Esophagus muscularis mucosa (tissue), 4 donors: ENCODE results near the gene HPD. TPM values are rescaled to one million over a fixed set of nuclear protein-coding genes. Genes with fewer than 3 reads are reported as not detected.

Experiments used
- DNase-seq: peaks from one replicate; pipeline ENCODE4 v3.0.0-alpha.2; 2017; ENCODE audit errors: extremely low spot score
- H3K27ac ChIP-seq, 4 donors: fragments of 200-600 bp; sonication (generic); replicated peaks in 1 of 4; 1 replicate in 3 of 4; 2 replicates in 1 of 4; pipeline ENCODE4 v1.5.1; 2016 to 2019; ENCODE audit warnings: mild to moderate bottlenecking in 1 of 4
- H3K27me3 ChIP-seq, 4 donors: fragments of 200-600 bp; sonication (generic); one replicate each; pipeline versions ENCODE4 v1.5.1 to v1.6.0; 2016 to 2019
- H3K36me3 ChIP-seq, 4 donors: fragments of 200-600 bp; sonication (generic); one replicate each; pipeline ENCODE4 v1.5.1; 2016 to 2019
- H3K4me1 ChIP-seq, 4 donors: fragments of 200-600 bp; sonication (generic); one replicate each; pipeline ENCODE4 v1.5.1; 2016 to 2019
- H3K4me3 ChIP-seq, 4 donors: fragments of 200-600 bp; sonication (generic); 1 replicate in 2 of 4; 2 replicates in 2 of 4; pipeline ENCODE4 v1.5.1; 2016 to 2019; ENCODE audit warnings: mild to moderate bottlenecking in 4 of 4, moderate library complexity in 1 of 4
- H3K9me3 ChIP-seq, 4 donors: fragments of 200-600 bp; sonication (generic); 1 replicate in 3 of 4; 2 replicates in 1 of 4; pipeline ENCODE4 v1.5.1; 2016 to 2019
- EP300 ChIP-seq: sonication (generic); formaldehyde crosslinking; IDR thresholded peaks from one replicate; pipeline ENCODE4 v1.6.1; 2017; ENCODE audit warnings: antibody characterized with exemption
- POLR2A ChIP-seq: fragments of 450-650 bp; IDR thresholded peaks from one replicate; pipeline ENCODE4 v1.6.1; 2017; ENCODE audit warnings: antibody characterized with exemption, moderate library complexity, mild to moderate bottlenecking, low read depth
- POLR2AphosphoS5 ChIP-seq, 2 donors: sonication (generic); formaldehyde crosslinking; IDR thresholded peaks; one replicate each; pipeline ENCODE4 v1.6.1; 2017; ENCODE audit warnings: antibody characterized with exemption in 2 of 2
- WGBS: methylation state at CpG from one replicate; pipeline ENCODE4 v1.1.5; 2018; 5-methylcytosine and 5-hydroxymethylcytosine counted together
- intact Hi-C: fragments of 100-400 bp; cut with DNase I; formaldehyde crosslinking; loops from one replicate; pipeline ENCODE4 v1.15.1; 2023
- total RNA-seq, 4 donors: library from RNA; depleted of rRNA; stranded (reverse); fragments of >200 nt; gene quantifications; one replicate each; pipeline versions ENCODE4 v1.1.0 to v1.2.1, GENCODE V29; 2016
- TF ChIP-seq, protein P1 (sequence below), 3 experiments: fragments of 200-600 bp in 2 of 3; fragments of 450-650 bp in 1 of 3; sonication (generic) in 2 of 3; IDR thresholded peaks; one replicate each; pipeline ENCODE4 v1.5.1; 2017 to 2019; ENCODE audit warnings: antibody characterized with exemption in 3 of 3, mild to moderate bottlenecking in 2 of 3, moderate library complexity in 1 of 3

HPD gene
- total RNA-seq, 4 donors from 2014 or later = 0.65 to 3.3 (median 1.3) TPM

- H3K27me3 ChIP-seq = no peaks in the 10 kb centered on the region
- H3K9me3 ChIP-seq = no peaks in the 10 kb centered on the region
- H3K36me3 ChIP-seq = peaks cover 7 to 25% (median 14%) of the 10 kb centered on the region in 4 donors
- TF ChIP-seq POLR2A (no peak), EP300 (no peak), POLR2AphosphoS5 (IDR thresholded peaks at IDR 0.05) (no peak)
- TF ChIP-seq, protein P1, sequence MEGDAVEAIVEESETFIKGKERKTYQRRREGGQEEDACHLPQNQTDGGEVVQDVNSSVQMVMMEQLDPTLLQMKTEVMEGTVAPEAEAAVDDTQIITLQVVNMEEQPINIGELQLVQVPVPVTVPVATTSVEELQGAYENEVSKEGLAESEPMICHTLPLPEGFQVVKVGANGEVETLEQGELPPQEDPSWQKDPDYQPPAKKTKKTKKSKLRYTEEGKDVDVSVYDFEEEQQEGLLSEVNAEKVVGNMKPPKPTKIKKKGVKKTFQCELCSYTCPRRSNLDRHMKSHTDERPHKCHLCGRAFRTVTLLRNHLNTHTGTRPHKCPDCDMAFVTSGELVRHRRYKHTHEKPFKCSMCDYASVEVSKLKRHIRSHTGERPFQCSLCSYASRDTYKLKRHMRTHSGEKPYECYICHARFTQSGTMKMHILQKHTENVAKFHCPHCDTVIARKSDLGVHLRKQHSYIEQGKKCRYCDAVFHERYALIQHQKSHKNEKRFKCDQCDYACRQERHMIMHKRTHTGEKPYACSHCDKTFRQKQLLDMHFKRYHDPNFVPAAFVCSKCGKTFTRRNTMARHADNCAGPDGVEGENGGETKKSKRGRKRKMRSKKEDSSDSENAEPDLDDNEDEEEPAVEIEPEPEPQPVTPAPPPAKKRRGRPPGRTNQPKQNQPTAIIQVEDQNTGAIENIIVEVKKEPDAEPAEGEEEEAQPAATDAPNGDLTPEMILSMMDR (IDR thresholded peaks at IDR 0.05) = no peak
- no peak for DNase-seq
- intact Hi-C loops = no loop called here
- H3K4me3 ChIP-seq = peak within 1 kb of the TSS; percentile 65 to 94 (median 84)
- H3K4me1 ChIP-seq = peaks cover 34 to 50% (median 44%) of the 10 kb centered on the region in 4 donors
- H3K27ac ChIP-seq = peak within 1 kb of the TSS; percentile 97 to 100 (median 100)
- WGBS = under 1% methylated on average over 27 of the region's 74 CpGs
Measured at GRCh38 chr12:121803861-121804416, 54.7 kb downstream of the HPD start, which contains the start of gene SETD1B. TSS of gene SETD1B (plus strand) at chr12:121804009. CDS start at chr12:121804738, 729 bp downstream.

GRCh38 chr12:121802843-121803698 is 55.6 kb downstream of the HPD start:
- DNase-seq = peak; percentile 99
- Histone ChIP-seq H3K36me3 (peaks cover 0 to 17% (median 6%) of the 10 kb centered on the region in 4 donors), H3K9me3 (no peaks in the 10 kb centered on the region), H3K4me3 (peak overlapping the region; percentile 65 to 94 (median 84)), H3K27me3 (no peaks in the 10 kb centered on the region), H3K4me1 (peaks cover 43 to 57% (median 47%) of the 10 kb centered on the region in 4 donors), H3K27ac (peak overlapping the region; percentile 97 to 100 (median 100))
- under 1% methylated on average over 45 of the region's 65 CpGs for WGBS
- intact Hi-C loops = no loop called here
- TF ChIP-seq, protein P1 (IDR thresholded peaks at IDR 0.05) = no peak
- TF ChIP-seq POLR2AphosphoS5 (IDR thresholded peaks at IDR 0.05) (peak in 1 of 2 donors; percentile 92), POLR2A (peak; percentile 95)

GRCh38 chr12:121802485-121802842 is 56.2 kb downstream of the HPD start:
- WGBS = 0% methylated on average over 1 of the region's 1 CpG

DNA sequence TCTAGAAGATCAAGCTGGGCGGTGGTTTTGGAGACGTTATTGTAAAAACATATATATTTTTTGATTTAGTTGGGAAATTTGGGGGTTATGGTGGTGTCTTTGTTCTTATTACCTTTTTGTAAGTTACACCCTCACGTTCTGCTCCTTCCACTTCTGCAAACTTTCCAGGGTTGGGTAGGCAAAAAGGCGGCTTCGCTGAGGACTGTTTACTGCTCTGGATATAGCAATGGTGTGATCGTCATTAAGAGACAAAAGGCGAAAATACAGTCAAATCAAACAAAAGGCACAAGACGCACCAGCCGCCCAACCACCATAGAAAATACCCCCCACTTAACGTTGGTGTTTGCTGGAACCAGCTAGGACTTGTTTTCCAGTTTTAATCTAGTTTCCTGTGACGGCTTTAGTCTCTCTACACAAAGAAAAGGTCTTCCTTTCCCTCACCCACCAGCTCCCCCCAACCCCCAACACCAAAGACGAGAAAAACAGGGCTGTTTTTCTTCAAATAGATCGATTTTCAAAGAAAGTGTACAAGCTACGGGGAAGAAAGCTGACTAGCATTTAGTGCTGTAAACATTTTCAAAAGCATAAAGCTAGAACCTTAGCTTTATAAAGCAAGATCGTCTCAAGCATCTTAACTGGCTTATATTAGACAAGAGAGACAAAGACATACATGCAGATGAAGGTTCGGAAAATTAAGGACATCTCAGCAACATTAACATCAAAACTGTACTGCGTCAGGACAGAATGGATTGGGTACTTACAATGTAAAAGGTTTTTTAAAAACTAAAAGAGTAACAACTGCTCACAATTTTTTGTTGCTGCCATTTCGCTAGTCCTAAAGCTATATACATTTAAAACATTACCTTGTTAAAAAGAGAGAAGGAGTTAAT is 56.8 kb downstream of the HPD start:
- TF ChIP-seq POLR2AphosphoS5 (IDR thresholded peaks at IDR 0.05) (no peak), EP300 (no peak), POLR2A (no peak)
- TF ChIP-seq, protein P1 (IDR thresholded peaks at IDR 0.05) = no peak
- peaks cover 0 to 4% (median 0%) of the 10 kb centered on the region in 4 donors for H3K36me3 ChIP-seq
- WGBS = 2% methylated on average over 18 of the region's 18 CpGs
- intact Hi-C loops = no loop called here
- no peaks in the 10 kb centered on the region for H3K27me3 ChIP-seq
- H3K9me3 ChIP-seq = no peaks in the 10 kb centered on the region
- H3K4me3 ChIP-seq = peak overlapping the region; percentile 65 to 94 (median 84)
- H3K27ac ChIP-seq = peak overlapping the region; percentile 97 to 100 (median 100)
- H3K4me1 ChIP-seq = peaks cover 43 to 57% (median 47%) of the 10 kb centered on the region in 4 donors
- DNase-seq = no peak

More at GRCh38 chr12:121802485-121802842, 56.2 kb downstream of the HPD start:
- peak overlapping the region; percentile 97 to 100 (median 100) for H3K27ac ChIP-seq
- H3K36me3 ChIP-seq = peaks cover 0 to 10% (median under 1%) of the 10 kb centered on the region in 4 donors
- TF ChIP-seq POLR2AphosphoS5 (IDR thresholded peaks at IDR 0.05) = no peak
- no peak for TF ChIP-seq EP300
- TF ChIP-seq POLR2A = no peak
- TF ChIP-seq, protein P1 (IDR thresholded peaks at IDR 0.05) = no peak
- H3K27me3 ChIP-seq = no peaks in the 10 kb centered on the region
- DNase-seq = no peak
- H3K9me3 ChIP-seq = no peaks in the 10 kb centered on the region
- intact Hi-C loops = no loop called here
- peaks cover 44 to 57% (median 47%) of the 10 kb centered on the region in 4 donors for H3K4me1 ChIP-seq
- peak overlapping the region; percentile 65 to 94 (median 84) for H3K4me3 ChIP-seq
